Tibial artery (tissue), 4 donors: Measurements from ENCODE around the gene UBE2G1.

Experiments used
- DNase-seq, 2 donors: peaks; one replicate each; pipeline ENCODE4 v3.0.0-alpha.2; 2019
- H3K27ac ChIP-seq, 2 donors: fragments of 200-600 bp; sonication (generic) in 1 of 2; 1 replicate in 1 of 2; 2 replicates in 1 of 2; pipeline ENCODE4 v1.5.1; 2018 to 2019; ENCODE audit warnings: mild to moderate bottlenecking in 1 of 2
- H3K27me3 ChIP-seq, 2 donors: fragments of 200-600 bp; sonication (generic) in 1 of 2; one replicate each; pipeline versions ENCODE4 v1.5.1 to v1.6.0; 2016 to 2019
- H3K36me3 ChIP-seq, 3 donors: fragments of 200-600 bp; sonication (generic) in 2 of 3; one replicate each; pipeline ENCODE4 v1.5.1; 2016 to 2019; ENCODE audit warnings: mild to moderate bottlenecking in 2 of 3
- H3K4me1 ChIP-seq, 4 donors: fragments of 200-600 bp; sonication (generic) in 2 of 4; 1 replicate in 3 of 4; 2 replicates in 1 of 4; pipeline ENCODE4 v1.5.1; 2016 to 2019
- H3K4me3 ChIP-seq, 2 donors: fragments of 200-600 bp; sonication (generic) in 1 of 2; 1 replicate in 1 of 2; 2 replicates in 1 of 2; pipeline ENCODE4 v1.5.1; 2018 to 2019; ENCODE audit warnings: mild to moderate bottlenecking in 2 of 2
- H3K9me3 ChIP-seq, 3 donors: fragments of 200-600 bp; sonication (generic) in 1 of 3; one replicate each; pipeline ENCODE4 v1.5.1; 2016 to 2019
- CTCF ChIP-seq, 2 experiments: fragments of 200-600 bp in 1 of 2; fragments of 450-650 bp in 1 of 2; IDR thresholded peaks; one replicate each; pipeline ENCODE4 v1.5.1; 2017 to 2019; ENCODE audit warnings: antibody characterized with exemption in 2 of 2, mild to moderate bottlenecking in 1 of 2, moderate library complexity in 1 of 2
- intact Hi-C: fragments of 100-400 bp; cut with DNase I; formaldehyde crosslinking; loops from one replicate; pipeline ENCODE4 v1.15.0; 2023; ENCODE audit warnings: low total_unique reads

The UBE2G1 gene

DNA sequence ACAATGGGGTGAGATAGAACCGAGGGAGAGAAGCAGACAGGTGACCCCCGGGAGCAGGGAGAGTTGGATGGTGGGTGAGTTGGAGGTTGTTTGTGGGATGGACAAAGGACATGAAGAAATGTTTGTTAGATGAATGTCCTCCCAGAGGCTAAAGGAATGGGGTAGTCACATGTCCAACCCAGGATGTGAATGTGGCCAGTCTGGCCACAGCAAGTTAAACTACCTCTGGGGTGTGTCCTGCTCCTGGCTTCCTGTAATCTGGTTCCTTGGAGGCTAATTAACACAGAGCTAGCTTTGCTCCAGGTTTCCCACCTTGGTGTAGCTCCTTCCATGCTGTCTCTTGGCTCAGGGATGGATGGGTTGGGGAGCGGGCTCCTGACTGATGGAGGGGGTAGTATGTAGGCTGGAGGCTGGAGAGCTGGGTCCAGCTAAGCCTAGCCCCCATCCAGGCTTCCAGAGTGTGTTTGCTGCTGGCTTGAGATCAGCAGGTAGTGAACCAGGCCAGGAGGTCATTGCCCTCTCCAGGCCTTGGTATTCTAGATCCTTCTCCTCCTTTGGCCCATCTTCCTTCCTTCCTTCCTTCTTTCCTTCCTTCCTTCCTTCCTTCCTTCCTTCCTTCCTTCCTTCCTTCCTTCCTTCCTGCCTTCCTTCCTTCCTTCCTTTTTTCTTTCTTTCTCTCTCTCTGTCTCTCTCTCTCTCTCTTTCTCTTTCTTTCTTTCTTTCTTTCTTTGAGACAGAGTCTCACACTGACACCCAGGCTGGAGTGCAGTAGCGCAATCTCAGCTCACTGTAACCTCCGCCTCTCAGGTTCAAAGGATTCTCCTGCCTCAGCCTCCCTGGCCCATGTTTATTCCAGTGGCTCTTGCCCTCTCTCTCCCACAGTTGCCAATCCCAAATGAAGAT lies 28.0 kb upstream of the UBE2G1 start:
- Histone ChIP-seq H3K27ac (no peak overlapping the region), H3K36me3 (no peaks in the 10 kb centered on the region), H3K4me1 (no peaks in the 10 kb centered on the region), H3K9me3 (no peaks in the 10 kb centered on the region), H3K4me3 (no peak overlapping the region), H3K27me3 (no peaks in the 10 kb centered on the region)
- no peak for TF ChIP-seq CTCF (IDR thresholded peaks at IDR 0.05)
- intact Hi-C loops, result no loop called here
- no peak for DNase-seq

DNA sequence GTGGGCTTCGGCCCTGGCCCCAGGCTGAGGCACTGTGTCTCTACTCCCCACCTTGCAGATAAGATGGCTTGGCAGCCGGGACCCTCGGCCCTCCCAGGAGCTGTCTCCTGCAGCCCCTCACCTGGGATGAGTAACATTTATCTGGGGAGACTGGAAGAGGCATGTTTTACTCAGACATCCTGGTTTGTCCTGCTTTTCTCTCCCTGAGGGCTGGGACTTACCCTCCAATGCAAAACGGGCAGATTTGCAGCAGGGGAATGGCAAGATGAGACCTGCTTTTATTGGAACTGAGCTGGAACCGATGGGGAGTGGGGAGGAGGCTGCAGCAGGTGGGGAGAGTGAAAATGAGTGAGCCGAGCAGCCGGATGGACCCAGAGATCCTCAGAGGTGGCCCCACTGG lies 27.3 kb upstream of the UBE2G1 start:
- Histone ChIP-seq H3K4me1 (no peaks in the 10 kb centered on the region), H3K27me3 (no peaks in the 10 kb centered on the region), H3K27ac (no peak overlapping the region), H3K9me3 (no peaks in the 10 kb centered on the region), H3K4me3 (no peak overlapping the region), H3K36me3 (no peaks in the 10 kb centered on the region)
- TF ChIP-seq CTCF (IDR thresholded peaks at IDR 0.05), result no peak
- intact Hi-C loops, result no loop called here
- no peak for DNase-seq

DNA sequence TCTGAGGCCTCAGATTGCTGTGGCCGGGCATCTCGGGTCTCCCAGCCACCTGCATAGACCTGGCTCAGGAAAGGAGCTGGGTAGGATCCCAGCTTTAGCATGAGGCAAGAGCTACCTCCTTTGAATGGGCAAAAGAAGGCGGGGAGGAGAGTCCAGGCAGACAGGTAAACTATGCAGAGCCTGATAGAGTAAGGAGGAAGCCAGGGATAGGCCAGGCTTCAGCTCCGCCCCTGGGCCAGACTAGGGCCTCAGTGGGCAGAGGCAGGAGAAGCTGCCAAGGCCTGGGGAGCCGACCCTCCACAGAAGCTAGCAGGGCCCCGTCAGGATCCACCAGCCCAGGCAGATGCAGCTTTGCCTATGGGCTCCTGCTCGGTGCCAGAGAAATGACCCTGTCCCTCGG lies 22.6 kb upstream of the UBE2G1 start:
- Histone ChIP-seq H3K4me3 (no peak overlapping the region), H3K36me3 (no peaks in the 10 kb centered on the region), H3K27ac (no peak overlapping the region), H3K9me3 (no peaks in the 10 kb centered on the region), H3K4me1 (no peaks in the 10 kb centered on the region), H3K27me3 (no peaks in the 10 kb centered on the region)
- intact Hi-C loops, result no loop called here
- no peak for DNase-seq
- TF ChIP-seq CTCF (IDR thresholded peaks at IDR 0.05), result no peak

GRCh38 chr17:4387137-4387536 lies 20.7 kb upstream of the UBE2G1 start:
- Histone ChIP-seq H3K9me3 (no peaks in the 10 kb centered on the region), H3K4me1 (no peaks in the 10 kb centered on the region), H3K27me3 (no peaks in the 10 kb centered on the region), H3K4me3 (no peak overlapping the region), H3K36me3 (no peaks in the 10 kb centered on the region), H3K27ac (no peak overlapping the region)
- no peak for DNase-seq
- intact Hi-C loops, result no loop called here
- no peak for TF ChIP-seq CTCF (IDR thresholded peaks at IDR 0.05)

DNA sequence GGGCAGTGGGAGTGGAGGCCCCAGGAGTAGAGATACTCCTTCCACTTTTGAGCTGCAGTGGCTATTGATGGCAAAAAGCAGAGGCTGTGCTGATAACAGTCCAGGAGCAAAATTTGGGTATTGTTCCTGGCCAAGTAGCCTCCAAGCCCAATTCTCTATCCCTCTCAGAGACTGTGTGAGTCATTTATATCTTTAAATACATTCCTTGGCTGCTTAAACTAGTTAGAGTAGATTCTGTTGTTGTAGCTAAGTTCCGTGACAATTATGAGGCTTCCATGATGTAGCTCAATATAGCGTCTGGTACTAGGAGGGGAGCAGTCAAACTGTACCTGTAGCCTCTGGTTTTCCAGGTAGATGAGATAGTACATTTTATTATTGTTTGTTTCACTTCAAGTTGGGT lies 19.9 kb upstream of the UBE2G1 start:
- intact Hi-C loops, result no loop called here
- Histone ChIP-seq H3K4me3 (no peak overlapping the region), H3K36me3 (no peaks in the 10 kb centered on the region), H3K27me3 (no peaks in the 10 kb centered on the region), H3K4me1 (no peaks in the 10 kb centered on the region), H3K9me3 (no peaks in the 10 kb centered on the region), H3K27ac (no peak overlapping the region)
- no peak for DNase-seq
- no peak for TF ChIP-seq CTCF (IDR thresholded peaks at IDR 0.05)
